ENCODE data around the gene TTC27. TPM values are rescaled to one million over a fixed set of nuclear protein-coding genes. Genes with fewer than 3 reads are reported as not detected.
"Not testable (repeated sequence)": the region's sequence is repeated elsewhere in the genome, so short reads cannot be mapped to it uniquely, and the experiment has no call there.

TTC27 gene
- total RNA-seq, 2 experiments from 2014 or later, result 34.9 to 37.3 TPM

- no peak overlapping the region for H3K27ac Mint-ChIP-seq
- no peaks in the 10 kb centered on the region for H3K9me3 Mint-ChIP-seq
- H3K27me3 Mint-ChIP-seq, result no peaks in the 10 kb centered on the region
Measured at GRCh38 chr2:32847734-32848133, 219.9 kb downstream of the TTC27 start.

GRCh38 chr2:32849456-32850194 is 221.8 kb downstream of the TTC27 start:
- no peak overlapping the region for H3K4me3 Mint-ChIP-seq
- no peak for DNase-seq
- no peaks in the 10 kb centered on the region for H3K9me3 Mint-ChIP-seq
- H3K27me3 Mint-ChIP-seq, result peaks cover 2% of the 10 kb centered on the region
- H3K36me3 Mint-ChIP-seq, result no peaks in the 10 kb centered on the region
- H3K4me1 Mint-ChIP-seq, result no peaks in the 10 kb centered on the region
- no peak overlapping the region for H3K27ac Mint-ChIP-seq

More at GRCh38 chr2:32847734-32848133, 219.9 kb downstream of the TTC27 start:
- H3K4me1 Mint-ChIP-seq, result no peaks in the 10 kb centered on the region
- no peak for DNase-seq
- no peaks in the 10 kb centered on the region for H3K36me3 Mint-ChIP-seq
- no peak overlapping the region for H3K4me3 Mint-ChIP-seq

- DNase-seq, result no peak
- no peak overlapping the region for H3K4me3 Mint-ChIP-seq
- H3K36me3 Mint-ChIP-seq, result no peaks in the 10 kb centered on the region
- no peak overlapping the region for H3K27ac Mint-ChIP-seq
- peaks cover 8% of the 10 kb centered on the region for H3K27me3 Mint-ChIP-seq
- no peaks in the 10 kb centered on the region for H3K9me3 Mint-ChIP-seq
- H3K4me1 Mint-ChIP-seq, result no peaks in the 10 kb centered on the region
Measured at GRCh38 chr2:32851777-32852439, 224.1 kb downstream of the TTC27 start.

GRCh38 chr2:32852856-32853255 is 225.0 kb downstream of the TTC27 start:
- Mint-ChIP-seq H3K36me3 (no peaks in the 10 kb centered on the region), H3K4me3 (no peak overlapping the region), H3K9me3 (no peaks in the 10 kb centered on the region), H3K4me1 (no peaks in the 10 kb centered on the region), H3K27me3 (peaks cover 8% of the 10 kb centered on the region), H3K27ac (no peak overlapping the region)
- DNase-seq, result no peak

- DNase-seq, result no peak
- no peaks in the 10 kb centered on the region for H3K36me3 Mint-ChIP-seq
- no peak overlapping the region for H3K27ac Mint-ChIP-seq
- no peaks in the 10 kb centered on the region for H3K4me1 Mint-ChIP-seq
- no peaks in the 10 kb centered on the region for H3K9me3 Mint-ChIP-seq
- peaks cover 12% of the 10 kb centered on the region for H3K27me3 Mint-ChIP-seq
- H3K4me3 Mint-ChIP-seq, result no peak overlapping the region
Measured at GRCh38 chr2:32856891-32857290, 229.0 kb downstream of the TTC27 start.

GRCh38 chr2:32858713-32859112 is 230.9 kb downstream of the TTC27 start:
- no peaks in the 10 kb centered on the region for H3K9me3 Mint-ChIP-seq
- H3K27ac Mint-ChIP-seq, result no peak overlapping the region
- peaks cover 12% of the 10 kb centered on the region for H3K27me3 Mint-ChIP-seq
- H3K4me3 Mint-ChIP-seq, result no peak overlapping the region
- DNase-seq, result no peak
- H3K36me3 Mint-ChIP-seq, result no peaks in the 10 kb centered on the region
- peaks cover 10% of the 10 kb centered on the region for H3K4me1 Mint-ChIP-seq

GRCh38 chr2:32860385-32860784 is 232.5 kb downstream of the TTC27 start:
- H3K36me3 Mint-ChIP-seq, result no peaks in the 10 kb centered on the region
- no peak overlapping the region for H3K27ac Mint-ChIP-seq
- no peak for DNase-seq
- no peak overlapping the region for H3K4me3 Mint-ChIP-seq
- peaks cover 7% of the 10 kb centered on the region for H3K27me3 Mint-ChIP-seq
- no peaks in the 10 kb centered on the region for H3K9me3 Mint-ChIP-seq
- H3K4me1 Mint-ChIP-seq, result peaks cover 12% of the 10 kb centered on the region

GRCh38 chr2:32862269-32863055 is 234.6 kb downstream of the TTC27 start:
- Mint-ChIP-seq H3K4me3 (no peak overlapping the region), H3K27ac (peak overlapping the region; percentile 21), H3K36me3 (peaks cover 1% of the 10 kb centered on the region), H3K4me1 (peaks cover 12% of the 10 kb centered on the region), H3K27me3 (peaks cover 3% of the 10 kb centered on the region), H3K9me3 (no peaks in the 10 kb centered on the region)
- no peak for DNase-seq

- Mint-ChIP-seq H3K36me3 (peaks cover 1% of the 10 kb centered on the region), H3K27me3 (peaks cover 3% of the 10 kb centered on the region), H3K27ac (no peak overlapping the region)
Measured at GRCh38 chr2:32863326-32863725, 235.5 kb downstream of the TTC27 start.

GRCh38 chr2:32863803-32864202 is 236.0 kb downstream of the TTC27 start:
- Mint-ChIP-seq H3K4me3 (no peak overlapping the region), H3K27me3 (peaks cover 3% of the 10 kb centered on the region), H3K4me1 (peaks cover 12% of the 10 kb centered on the region), H3K9me3 (no peaks in the 10 kb centered on the region), H3K27ac (no peak overlapping the region), H3K36me3 (peaks cover 1% of the 10 kb centered on the region)
- DNase-seq, result no peak

More at GRCh38 chr2:32863326-32863725, 235.5 kb downstream of the TTC27 start:
- no peaks in the 10 kb centered on the region for H3K9me3 Mint-ChIP-seq
- DNase-seq, result no peak
- H3K4me3 Mint-ChIP-seq, result no peak overlapping the region
- H3K4me1 Mint-ChIP-seq, result peaks cover 12% of the 10 kb centered on the region

GRCh38 chr2:32864334-32865111 is 236.7 kb downstream of the TTC27 start:
- Mint-ChIP-seq H3K27ac (no peak overlapping the region), H3K4me3 (no peak overlapping the region), H3K4me1 (peaks cover 12% of the 10 kb centered on the region), H3K36me3 (peaks cover 1% of the 10 kb centered on the region), H3K27me3 (peaks cover 3% of the 10 kb centered on the region), H3K9me3 (no peaks in the 10 kb centered on the region)
- DNase-seq, result no peak

GRCh38 chr2:32865399-32866068 is 237.7 kb downstream of the TTC27 start:
- peak overlapping the region; percentile 41 for H3K27ac Mint-ChIP-seq
- peaks cover 3% of the 10 kb centered on the region for H3K27me3 Mint-ChIP-seq
- peak; percentile 21 for DNase-seq
- peaks cover 1% of the 10 kb centered on the region for H3K36me3 Mint-ChIP-seq
- H3K4me3 Mint-ChIP-seq, result no peak overlapping the region
- H3K9me3 Mint-ChIP-seq, result no peaks in the 10 kb centered on the region
- H3K4me1 Mint-ChIP-seq, result peaks cover 12% of the 10 kb centered on the region

- peaks cover 12% of the 10 kb centered on the region for H3K4me1 Mint-ChIP-seq
- not testable (repeated sequence) for H3K36me3 Mint-ChIP-seq, DNase-seq, H3K27me3 Mint-ChIP-seq, H3K9me3 Mint-ChIP-seq, H3K4me3 Mint-ChIP-seq
- H3K27ac Mint-ChIP-seq, result peak overlapping the region; percentile 17
Measured at GRCh38 chr2:32866462-32866861, 238.6 kb downstream of the TTC27 start.

All from activated naive CD8-positive, alpha-beta T cell treated with anti-CD3 and anti-CD28 coated beads for 36 hours (primary cell).